ENCODE data around the gene SEC61A1. TPM values are rescaled to one million over a fixed set of nuclear protein-coding genes. Genes with fewer than 3 reads are reported as not detected.

The SEC61A1 gene
- total RNA-seq, 1 donor from 2014 or later: 92.8 TPM

DNA sequence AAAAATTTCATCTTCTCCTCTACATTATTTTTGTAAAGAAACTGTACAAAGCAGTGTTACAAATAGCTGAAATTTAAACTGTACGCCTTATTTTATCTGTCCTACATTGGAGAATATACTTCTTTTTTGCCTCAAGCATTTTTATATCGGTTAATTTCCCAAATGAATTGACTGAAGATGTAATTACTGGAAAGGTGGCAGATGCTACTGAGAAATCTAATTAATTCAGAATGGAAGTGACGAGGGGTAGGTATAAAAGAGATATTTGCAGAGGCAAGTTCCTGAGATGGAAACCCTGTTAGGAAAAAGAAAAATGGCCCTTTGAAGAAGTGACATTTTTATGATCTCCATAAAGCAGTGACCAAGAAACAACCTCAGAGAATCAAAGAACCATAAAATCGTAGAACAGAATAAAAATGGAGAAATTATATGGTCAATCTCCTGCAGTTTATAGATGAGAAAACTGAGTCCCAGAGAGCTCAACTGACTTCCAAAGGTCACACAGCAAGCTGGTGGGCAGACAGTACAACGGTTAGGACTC lies 51.0 kb downstream of the SEC61A1 start:
- no peaks in the 10 kb centered on the region for H3K4me1 ChIP-seq
- no peak for DNase-seq (ENCODE audit: extremely low spot score in 2 of 2)
- no peaks in the 10 kb centered on the region for H3K27me3 ChIP-seq
- intact Hi-C loops (cut with DNase I): no loop called here
- H3K27ac ChIP-seq: no peak overlapping the region
- no peak overlapping the region for H3K4me3 ChIP-seq
- H3K36me3 ChIP-seq: peaks cover 0 to 43% of the 10 kb centered on the region in 2 donors
- TF ChIP-seq POLR2AphosphoS5 (IDR thresholded peaks at IDR 0.05; ENCODE audit: insufficient read depth in 1 of 2, low read depth in 1 of 2) (no peak), POLR2A (IDR thresholded peaks at IDR 0.05) (no peak)
- TF ChIP-seq, protein P1, sequence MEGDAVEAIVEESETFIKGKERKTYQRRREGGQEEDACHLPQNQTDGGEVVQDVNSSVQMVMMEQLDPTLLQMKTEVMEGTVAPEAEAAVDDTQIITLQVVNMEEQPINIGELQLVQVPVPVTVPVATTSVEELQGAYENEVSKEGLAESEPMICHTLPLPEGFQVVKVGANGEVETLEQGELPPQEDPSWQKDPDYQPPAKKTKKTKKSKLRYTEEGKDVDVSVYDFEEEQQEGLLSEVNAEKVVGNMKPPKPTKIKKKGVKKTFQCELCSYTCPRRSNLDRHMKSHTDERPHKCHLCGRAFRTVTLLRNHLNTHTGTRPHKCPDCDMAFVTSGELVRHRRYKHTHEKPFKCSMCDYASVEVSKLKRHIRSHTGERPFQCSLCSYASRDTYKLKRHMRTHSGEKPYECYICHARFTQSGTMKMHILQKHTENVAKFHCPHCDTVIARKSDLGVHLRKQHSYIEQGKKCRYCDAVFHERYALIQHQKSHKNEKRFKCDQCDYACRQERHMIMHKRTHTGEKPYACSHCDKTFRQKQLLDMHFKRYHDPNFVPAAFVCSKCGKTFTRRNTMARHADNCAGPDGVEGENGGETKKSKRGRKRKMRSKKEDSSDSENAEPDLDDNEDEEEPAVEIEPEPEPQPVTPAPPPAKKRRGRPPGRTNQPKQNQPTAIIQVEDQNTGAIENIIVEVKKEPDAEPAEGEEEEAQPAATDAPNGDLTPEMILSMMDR (IDR thresholded peaks at IDR 0.05): no peak
- H3K9me3 ChIP-seq: no peaks in the 10 kb centered on the region

DNA sequence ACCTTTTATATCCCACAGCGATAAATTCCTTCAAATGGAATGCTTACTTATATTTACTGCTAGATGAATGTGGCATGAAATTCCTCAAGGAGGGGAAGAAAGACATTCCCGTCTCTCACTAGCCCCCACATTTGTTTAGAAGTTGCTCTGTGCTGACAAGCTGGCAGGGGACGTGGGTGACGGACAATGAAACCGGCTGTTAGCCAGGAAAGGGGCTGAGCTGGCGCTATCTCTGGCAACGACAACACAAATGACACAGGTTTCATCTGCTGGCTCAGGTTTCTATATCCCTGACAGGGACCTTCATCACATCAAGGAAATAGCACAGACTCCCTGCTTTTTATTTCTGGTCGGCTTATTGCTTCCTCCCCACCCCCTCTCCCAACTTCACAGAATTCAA lies 55.6 kb downstream of the SEC61A1 start:
- TF ChIP-seq POLR2A (IDR thresholded peaks at IDR 0.05): no peak
- TF ChIP-seq, protein P1 (IDR thresholded peaks at IDR 0.05): no peak
- TF ChIP-seq POLR2AphosphoS5 (IDR thresholded peaks at IDR 0.05; ENCODE audit: insufficient read depth in 1 of 2, low read depth in 1 of 2): no peak
- intact Hi-C loops (cut with DNase I): no loop called here

DNA sequence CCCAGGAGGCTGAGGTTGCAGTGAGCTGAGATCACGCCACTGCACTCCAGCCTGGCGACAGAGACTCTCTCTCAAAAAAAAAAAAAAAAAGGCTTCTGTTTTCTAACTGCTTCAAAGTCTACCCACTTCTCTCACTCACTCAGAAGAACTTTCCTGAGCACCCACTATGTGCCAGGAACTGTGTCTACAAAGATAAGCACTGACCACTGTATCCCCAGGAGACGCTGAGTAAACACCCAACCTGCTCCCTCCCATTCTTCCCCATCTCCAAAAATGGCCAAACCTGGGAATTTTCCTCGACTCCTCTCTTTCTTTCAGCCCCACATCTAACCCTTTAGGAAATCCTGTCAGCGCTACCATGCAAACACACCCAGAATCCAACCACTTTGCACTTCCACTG lies 58.9 kb downstream of the SEC61A1 start:
- Histone ChIP-seq H3K27ac (no peak overlapping the region), H3K36me3 (peaks cover 0 to 19% of the 10 kb centered on the region in 2 donors), H3K4me3 (no peak overlapping the region), H3K9me3 (no peaks in the 10 kb centered on the region), H3K4me1 (peaks cover 11% of the 10 kb centered on the region), H3K27me3 (no peaks in the 10 kb centered on the region)
- intact Hi-C loops (cut with DNase I): no loop called here
- TF ChIP-seq POLR2AphosphoS5 (IDR thresholded peaks at IDR 0.05; ENCODE audit: insufficient read depth in 1 of 2, low read depth in 1 of 2) (no peak), POLR2A (IDR thresholded peaks at IDR 0.05) (no peak)
- TF ChIP-seq, protein P1 (IDR thresholded peaks at IDR 0.05): no peak
- DNase-seq (ENCODE audit: extremely low spot score in 2 of 2): no peak

More for the DNA sequence above, 55.6 kb downstream of the SEC61A1 start:
- no peak for DNase-seq (ENCODE audit: extremely low spot score in 2 of 2)
- Histone ChIP-seq H3K27ac (no peak overlapping the region), H3K4me3 (no peak overlapping the region), H3K36me3 (peaks cover 0 to 21% of the 10 kb centered on the region in 2 donors), H3K27me3 (no peaks in the 10 kb centered on the region), H3K4me1 (peaks cover 10% of the 10 kb centered on the region), H3K9me3 (no peaks in the 10 kb centered on the region)

DNA sequence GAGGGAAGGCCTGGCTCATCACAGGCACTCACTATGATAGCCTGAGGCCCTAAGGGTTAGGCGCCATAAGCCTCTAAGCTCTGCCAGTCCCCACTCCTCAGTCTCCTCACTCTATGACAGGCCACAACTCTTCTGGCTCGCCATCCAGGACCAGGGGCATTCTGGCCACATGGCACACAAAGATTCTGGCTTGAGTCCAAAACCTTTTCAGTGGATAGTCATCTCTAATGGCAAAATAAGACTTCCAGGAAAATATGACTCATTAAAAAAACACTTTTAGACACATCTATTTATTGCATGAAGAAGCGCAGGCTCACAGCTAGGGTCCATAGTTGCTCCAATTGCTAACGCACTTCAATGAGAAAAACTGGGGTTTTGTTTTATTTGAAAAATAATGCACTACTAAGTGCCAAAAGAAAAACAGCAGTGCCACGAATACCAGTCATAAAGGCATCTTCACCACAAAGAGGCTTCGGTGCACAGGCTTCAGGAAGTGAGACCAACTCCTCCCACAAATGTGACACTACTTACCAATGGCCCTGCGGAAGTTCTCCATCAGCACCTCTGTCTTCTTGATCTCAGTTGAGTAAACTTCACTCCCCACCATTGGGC lies 60.2 kb downstream of the SEC61A1 start:
- Histone ChIP-seq H3K4me3 (no peak overlapping the region), H3K4me1 (peaks cover 11% of the 10 kb centered on the region), H3K27me3 (no peaks in the 10 kb centered on the region), H3K9me3 (no peaks in the 10 kb centered on the region), H3K36me3 (peaks cover 0 to 26% of the 10 kb centered on the region in 2 donors), H3K27ac (no peak overlapping the region)
- intact Hi-C loops (cut with DNase I): no loop called here
- TF ChIP-seq POLR2AphosphoS5 (IDR thresholded peaks at IDR 0.05; ENCODE audit: insufficient read depth in 1 of 2, low read depth in 1 of 2): no peak
- TF ChIP-seq POLR2A (IDR thresholded peaks at IDR 0.05): no peak
- TF ChIP-seq, protein P1 (IDR thresholded peaks at IDR 0.05): no peak
- DNase-seq (ENCODE audit: extremely low spot score in 2 of 2): no peak

All from vagina (tissue), 2 donors.